H9 (cell line): ENCODE measurements around the gene MTA3. TPM values are rescaled to one million over a fixed set of nuclear protein-coding genes. Genes with fewer than 3 reads are reported as not detected.

Experiments
- DNase-seq: peaks from one replicate; pipeline ENCODE4 v3.0.0-alpha.2; 2017
- H2AFZ ChIP-seq: one replicate; pipeline ENCODE4 v1.6.1; 2013; ENCODE audit warnings: mild to moderate bottlenecking, low read length, control low read depth, moderate library complexity
- H2AK5ac ChIP-seq: 2 replicates; pipeline ENCODE4 v1.6.1; 2013; ENCODE audit warnings: low read length, control low read depth, mixed read lengths; ENCODE audit not compliant: insufficient read length
- H2BK120ac ChIP-seq: one replicate; pipeline ENCODE4 v1.6.1; 2013; ENCODE audit warnings: low read depth, mild to moderate bottlenecking, low read length, control low read depth, inconsistent platforms; ENCODE audit not compliant: poor library complexity, severe bottlenecking
- H2BK12ac ChIP-seq: 2 replicates; pipeline ENCODE4 v1.6.1; 2013; ENCODE audit warnings: low read length, control low read depth, mixed read lengths, low read depth; ENCODE audit not compliant: insufficient read length
- H2BK15ac ChIP-seq: 2 replicates; pipeline ENCODE4 v1.6.1; 2013; ENCODE audit warnings: low read depth, low read length, control low read depth
- H2BK20ac ChIP-seq: one replicate; pipeline ENCODE4 v1.6.1; 2013; ENCODE audit warnings: low read depth, mild to moderate bottlenecking, low read length, control low read depth, inconsistent platforms; ENCODE audit not compliant: poor library complexity, severe bottlenecking
- H2BK5ac ChIP-seq: 2 replicates; pipeline ENCODE4 v1.6.1; 2013; ENCODE audit warnings: low read length, control low read depth, mixed read lengths; ENCODE audit not compliant: insufficient read length
- H3K14ac ChIP-seq: 2 replicates; pipeline ENCODE4 v1.6.1; 2013; ENCODE audit warnings: low read length, control low read depth; ENCODE audit not compliant: insufficient read depth
- H3K18ac ChIP-seq: 2 replicates; pipeline ENCODE4 v1.6.1; 2013; ENCODE audit warnings: low read depth, mild to moderate bottlenecking, mixed read lengths, low read length, control low read depth; ENCODE audit not compliant: insufficient read length
- H3K23ac ChIP-seq: 2 replicates; pipeline ENCODE4 v1.6.1; 2013; ENCODE audit warnings: low read length, control low read depth, mixed read lengths, low read depth; ENCODE audit not compliant: insufficient read length
- H3K23me2 ChIP-seq: 2 replicates; pipeline ENCODE4 v1.6.1; 2013; ENCODE audit warnings: low read depth, mild to moderate bottlenecking, mixed read lengths, low read length, control low read depth; ENCODE audit not compliant: insufficient read length, poor library complexity, severe bottlenecking
- H3K27ac ChIP-seq: 2 replicates; pipeline ENCODE4 v1.5.1; 2013; ENCODE audit warnings: low read length, control low read depth, mixed read lengths, low read depth; ENCODE audit not compliant: insufficient read length
- H3K27me3 ChIP-seq: 2 replicates; pipeline ENCODE4 v1.6.1; 2013; ENCODE audit warnings: low read length, control low read depth, inconsistent platforms; ENCODE audit not compliant: insufficient read depth
- H3K4ac ChIP-seq: 2 replicates; pipeline ENCODE4 v1.6.1; 2013; ENCODE audit warnings: low read depth, mild to moderate bottlenecking, control low read depth, inconsistent platforms, low read length, moderate library complexity
- H3K4me1 ChIP-seq: 2 replicates; pipeline ENCODE4 v1.6.1; 2013; ENCODE audit warnings: low read length, control low read depth, inconsistent platforms; ENCODE audit not compliant: insufficient read depth
- H3K4me2 ChIP-seq: 2 replicates; pipeline ENCODE4 v1.6.1; 2013; ENCODE audit warnings: low read length, control low read depth, mixed read lengths; ENCODE audit not compliant: insufficient read length, insufficient read depth
- H3K56ac ChIP-seq: 2 replicates; pipeline ENCODE4 v1.6.1; 2013; ENCODE audit warnings: low read depth, mild to moderate bottlenecking, mixed read lengths, low read length, control low read depth; ENCODE audit not compliant: insufficient read length
- H3K79me1 ChIP-seq: 2 replicates; pipeline ENCODE4 v1.6.1; 2013; ENCODE audit warnings: low read depth, mild to moderate bottlenecking, moderate library complexity, low read length, control low read depth, inconsistent platforms; ENCODE audit not compliant: insufficient read depth, poor library complexity, severe bottlenecking
- H3K79me2 ChIP-seq: 2 replicates; pipeline ENCODE4 v1.6.1; 2013; ENCODE audit warnings: low read length, control low read depth, inconsistent platforms; ENCODE audit not compliant: insufficient read depth
- H3K9ac ChIP-seq: 2 replicates; pipeline ENCODE4 v1.6.1; 2013; ENCODE audit warnings: low read length, control low read depth, mixed read lengths; ENCODE audit not compliant: insufficient read length; ENCODE audit errors: extremely low read depth
- H3K9me3 ChIP-seq: one replicate; pipeline ENCODE4 v1.6.1; 2013; ENCODE audit warnings: low read depth, low read length, inconsistent platforms; ENCODE audit not compliant: control insufficient read depth
- H3T11ph ChIP-seq: one replicate; pipeline ENCODE4 v1.6.1; 2013; ENCODE audit warnings: mild to moderate bottlenecking, low read length, control low read depth, inconsistent platforms
- H4K20me1 ChIP-seq: one replicate; pipeline ENCODE4 v1.6.1; 2013; ENCODE audit not compliant: control insufficient read depth, insufficient read length, insufficient read depth
- H4K5ac ChIP-seq: 2 replicates; pipeline ENCODE4 v1.6.1; 2013; ENCODE audit warnings: low read depth, mild to moderate bottlenecking, mixed read lengths, low read length, control low read depth; ENCODE audit not compliant: insufficient read length
- H4K8ac ChIP-seq: replicated peaks from 2 replicates; pipeline ENCODE4 v1.6.1; 2013; ENCODE audit warnings: low read length, control low read depth, mixed read lengths, low read depth; ENCODE audit not compliant: insufficient read length
- H4K91ac ChIP-seq: 2 replicates; pipeline ENCODE4 v1.6.1; 2013; ENCODE audit warnings: low read depth, mild to moderate bottlenecking, moderate library complexity, mixed read lengths, low read length, control low read depth; ENCODE audit not compliant: insufficient read length
- H3K27ac Mint-ChIP-seq, 3 experiments: 2 replicates in 2 of 3; 3 replicates in 1 of 3; pipeline ENCODE4 v1.8.0; 2020 to 2021; ENCODE audit warnings: mixed read lengths in 3 of 3, mild to moderate bottlenecking in 1 of 3, moderate library complexity in 1 of 3
- H3K27me3 Mint-ChIP-seq: 2 replicates; pipeline ENCODE4 v1.8.0; 2021; ENCODE audit warnings: low read depth, mild to moderate bottlenecking, moderate library complexity, mixed read lengths
- H3K36me3 Mint-ChIP-seq, 3 experiments: 2 replicates in 2 of 3; 3 replicates in 1 of 3; pipeline ENCODE4 v1.8.0; 2020 to 2021; ENCODE audit warnings: low read depth in 3 of 3, mixed read lengths in 3 of 3; ENCODE audit not compliant: insufficient read depth in 1 of 3
- H3K4me1 Mint-ChIP-seq, 2 experiments: 2 replicates each; pipeline ENCODE4 v1.8.0; 2020; ENCODE audit warnings: mixed read lengths in 2 of 2
- H3K4me3 Mint-ChIP-seq, 2 experiments: 2 replicates in 1 of 2; 3 replicates in 1 of 2; pipeline ENCODE4 v1.8.0; 2020 to 2021; ENCODE audit warnings: mild to moderate bottlenecking in 2 of 2, mixed read lengths in 2 of 2, moderate library complexity in 1 of 2
- H3K9me3 Mint-ChIP-seq, 2 experiments: 2 replicates in 1 of 2; 3 replicates in 1 of 2; pipeline ENCODE4 v1.8.0; 2020; ENCODE audit warnings: mild to moderate bottlenecking in 2 of 2, mixed read lengths in 2 of 2, moderate library complexity in 1 of 2
- WGBS: extraction: QIAGEN DNeasy Blood & Tissue Kit; methylation state at CpG from one replicate; pipeline ENCODE4 v1.1.7; 2013; ENCODE audit warnings: missing lambda C conversion rate, low lambda C conversion rate, mixed read lengths; ENCODE audit not compliant: insufficient read length; ENCODE audit errors: extremely low coverage; 5-methylcytosine and 5-hydroxymethylcytosine counted together
- total RNA-seq: library from RNA; stranded (reverse); gene quantifications from 2 replicates; pipeline ENCODE4 v1.2.1, GENCODE V29; 2021
- TF ChIP-seq, protein P1 (sequence below): fragments of 200-600 bp; sonication (generic); conservative IDR thresholded peaks from 3 replicates; pipeline ENCODE4 v1.8.0; 2021; ENCODE audit warnings: antibody characterized with exemption, mild to moderate bottlenecking

The MTA3 gene
- total RNA-seq, 1 experiment from 2014 or later, result 253 TPM

GRCh38 chr2:42787788-42788477 lies 219.5 kb downstream of the MTA3 start:
- Mint-ChIP-seq H3K27me3 (peaks cover 24% of the 10 kb centered on the region), H3K36me3 (peaks cover under 1 to 3% (median 2%) of the 10 kb centered on the region in 3 experiments; a peak in 6 of 7 replicates), H3K9me3 (no peaks in the 10 kb centered on the region), H3K27ac (no peak overlapping the region), H3K4me3 (no peak overlapping the region; a peak in 1 of 5 replicates), H3K4me1 (peaks cover 11 to 40% of the 10 kb centered on the region in 2 experiments)
- Histone ChIP-seq H4K8ac (no peak overlapping the region), H2AFZ (no peak overlapping the region), H3K79me2 (no peaks in the 10 kb centered on the region), H3K56ac (no peak overlapping the region), H3T11ph (no peak overlapping the region), H3K14ac (no peak overlapping the region), H2BK20ac (no peak overlapping the region), H3K79me1 (no peaks in the 10 kb centered on the region), H4K91ac (no peak overlapping the region), H2BK15ac (no peak overlapping the region), H3K23ac (no peak overlapping the region), H3K4me2 (no peak overlapping the region), H2BK12ac (no peak overlapping the region), H2AK5ac (no peak overlapping the region), H3K23me2 (peaks cover 7% of the 10 kb centered on the region), H3K18ac (no peak overlapping the region), H2BK120ac (no peak overlapping the region), H4K5ac (no peak overlapping the region), H3K27ac (no peak overlapping the region), H4K20me1 (no peaks in the 10 kb centered on the region), H3K27me3 (peaks cover 7% of the 10 kb centered on the region; the same call in 1 of the 2 replicates), H3K9ac (no peak overlapping the region), H3K9me3 (no peaks in the 10 kb centered on the region), H3K4ac (no peak overlapping the region), H2BK5ac (no peak overlapping the region), H3K4me1 (no peaks in the 10 kb centered on the region)
- no CpG with 5 or more reads among the region's 12 CpGs for WGBS
- TF ChIP-seq, protein P1, sequence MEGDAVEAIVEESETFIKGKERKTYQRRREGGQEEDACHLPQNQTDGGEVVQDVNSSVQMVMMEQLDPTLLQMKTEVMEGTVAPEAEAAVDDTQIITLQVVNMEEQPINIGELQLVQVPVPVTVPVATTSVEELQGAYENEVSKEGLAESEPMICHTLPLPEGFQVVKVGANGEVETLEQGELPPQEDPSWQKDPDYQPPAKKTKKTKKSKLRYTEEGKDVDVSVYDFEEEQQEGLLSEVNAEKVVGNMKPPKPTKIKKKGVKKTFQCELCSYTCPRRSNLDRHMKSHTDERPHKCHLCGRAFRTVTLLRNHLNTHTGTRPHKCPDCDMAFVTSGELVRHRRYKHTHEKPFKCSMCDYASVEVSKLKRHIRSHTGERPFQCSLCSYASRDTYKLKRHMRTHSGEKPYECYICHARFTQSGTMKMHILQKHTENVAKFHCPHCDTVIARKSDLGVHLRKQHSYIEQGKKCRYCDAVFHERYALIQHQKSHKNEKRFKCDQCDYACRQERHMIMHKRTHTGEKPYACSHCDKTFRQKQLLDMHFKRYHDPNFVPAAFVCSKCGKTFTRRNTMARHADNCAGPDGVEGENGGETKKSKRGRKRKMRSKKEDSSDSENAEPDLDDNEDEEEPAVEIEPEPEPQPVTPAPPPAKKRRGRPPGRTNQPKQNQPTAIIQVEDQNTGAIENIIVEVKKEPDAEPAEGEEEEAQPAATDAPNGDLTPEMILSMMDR, result no peak
- DNase-seq, result no peak
